Measurements from ENCODE around the gene CRYGN. TPM values are rescaled to one million over a fixed set of nuclear protein-coding genes. Genes with fewer than 3 reads are reported as not detected.
A peak's percentile ranks its signal among the peaks of the same experiment; 100 is the strongest.

Gene CRYGN
- total and polyA plus RNA-seq, 8 donors: not detected

DNA sequence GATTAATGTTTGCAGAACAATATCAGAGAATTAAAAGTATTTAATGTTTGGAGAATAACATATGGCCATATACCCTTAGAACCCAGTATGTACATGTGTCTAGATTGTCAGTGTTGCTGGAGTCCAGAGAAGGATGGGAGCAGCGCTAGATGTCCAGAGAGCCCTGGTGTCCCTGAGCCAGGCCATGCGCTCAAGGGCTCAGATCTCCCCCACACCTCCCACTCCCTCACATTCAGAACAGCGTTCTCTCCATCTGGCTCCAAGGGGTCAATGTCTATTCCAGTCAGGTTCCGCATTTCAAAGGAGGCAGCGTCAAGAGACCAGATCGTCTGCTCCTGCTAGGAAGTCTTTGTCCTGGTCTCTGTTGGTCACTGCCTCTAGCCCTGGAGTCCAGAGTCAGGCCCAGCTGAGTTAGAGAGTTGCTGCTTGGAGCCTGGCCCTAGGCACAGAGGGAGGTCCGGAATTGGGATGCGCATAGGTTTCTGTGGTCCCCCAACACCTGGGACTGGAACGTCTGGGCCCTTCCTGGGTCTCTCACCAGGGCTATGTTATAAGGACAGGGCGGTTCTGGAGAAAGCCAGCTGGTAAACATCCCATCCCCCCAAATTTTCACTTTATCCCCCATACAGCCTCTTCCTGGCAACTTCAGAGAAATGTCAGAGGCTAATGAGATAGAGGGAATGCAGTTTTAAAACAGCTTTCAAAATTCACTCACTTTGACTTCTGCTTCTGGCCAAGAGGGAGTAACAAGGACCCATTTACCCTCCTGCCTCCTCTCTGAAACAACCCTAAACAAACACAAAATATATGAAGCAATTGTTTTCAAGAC lies 23.6 kb downstream of the CRYGN start:
- Histone ChIP-seq H3K4me3 (no peak overlapping the region), H3K4me1 (peaks cover 0 to 12% (median under 1%) of the 10 kb centered on the region in 4 donors), H3K27ac (peak overlapping the region in 2 of 5 donors; percentile 28 to 44), H3K36me3 (no peaks in the 10 kb centered on the region), H3K9me3 (peaks cover 0 to 16% (median 6%) of the 10 kb centered on the region in 4 donors), H3K27me3 (peaks cover 0 to 14% (median 2%) of the 10 kb centered on the region in 3 donors)
- intact Hi-C loops (cut with DNase I; ENCODE audit: low total_unique reads): no loop called here
- TF ChIP-seq POLR2A (IDR thresholded peaks at IDR 0.05) (no peak), POLR2AphosphoS5 (IDR thresholded peaks at IDR 0.05) (no peak), EP300 (IDR thresholded peaks at IDR 0.05) (no peak)
- TF ChIP-seq, protein P1, sequence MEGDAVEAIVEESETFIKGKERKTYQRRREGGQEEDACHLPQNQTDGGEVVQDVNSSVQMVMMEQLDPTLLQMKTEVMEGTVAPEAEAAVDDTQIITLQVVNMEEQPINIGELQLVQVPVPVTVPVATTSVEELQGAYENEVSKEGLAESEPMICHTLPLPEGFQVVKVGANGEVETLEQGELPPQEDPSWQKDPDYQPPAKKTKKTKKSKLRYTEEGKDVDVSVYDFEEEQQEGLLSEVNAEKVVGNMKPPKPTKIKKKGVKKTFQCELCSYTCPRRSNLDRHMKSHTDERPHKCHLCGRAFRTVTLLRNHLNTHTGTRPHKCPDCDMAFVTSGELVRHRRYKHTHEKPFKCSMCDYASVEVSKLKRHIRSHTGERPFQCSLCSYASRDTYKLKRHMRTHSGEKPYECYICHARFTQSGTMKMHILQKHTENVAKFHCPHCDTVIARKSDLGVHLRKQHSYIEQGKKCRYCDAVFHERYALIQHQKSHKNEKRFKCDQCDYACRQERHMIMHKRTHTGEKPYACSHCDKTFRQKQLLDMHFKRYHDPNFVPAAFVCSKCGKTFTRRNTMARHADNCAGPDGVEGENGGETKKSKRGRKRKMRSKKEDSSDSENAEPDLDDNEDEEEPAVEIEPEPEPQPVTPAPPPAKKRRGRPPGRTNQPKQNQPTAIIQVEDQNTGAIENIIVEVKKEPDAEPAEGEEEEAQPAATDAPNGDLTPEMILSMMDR (IDR thresholded peaks at IDR 0.05): no peak
- 65 to 73% (median 69%) methylated on average over 10 of the region's 10 CpGs for WGBS, 5 donors
- no peak for DNase-seq

DNA sequence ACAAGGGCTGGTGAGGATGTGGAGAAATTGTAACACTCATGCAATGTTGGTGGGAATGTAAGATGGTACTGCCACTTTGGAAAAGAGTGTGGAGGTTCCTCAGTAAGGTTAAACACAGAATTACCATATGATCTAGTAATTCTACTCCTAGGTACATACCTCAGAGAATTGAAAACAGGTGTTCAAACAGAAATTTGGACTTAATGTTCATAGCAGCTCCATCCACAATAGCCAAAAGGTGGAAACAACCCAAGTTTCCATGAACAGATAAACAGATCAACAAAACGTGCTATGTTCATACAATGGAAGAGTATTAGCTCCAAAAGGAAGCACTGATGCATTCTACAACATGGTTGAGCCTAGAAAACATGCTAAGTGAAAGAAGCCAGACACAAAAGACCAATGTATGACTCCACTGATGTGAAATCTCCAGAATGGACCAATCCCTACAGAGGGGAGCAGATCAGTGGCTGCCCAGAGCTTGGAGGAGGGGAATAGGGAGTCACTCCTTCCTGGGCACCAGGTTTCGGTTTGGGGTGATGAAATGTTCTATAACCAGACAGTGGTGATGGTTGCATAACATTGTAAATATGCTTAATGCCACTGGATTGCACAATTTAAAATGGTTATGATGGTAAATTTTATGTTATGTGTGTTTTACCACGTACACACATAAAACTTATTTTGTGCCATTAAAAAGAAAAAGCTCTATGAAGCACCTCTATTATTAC lies 24.4 kb downstream of the CRYGN start:
- peaks cover 0 to 22% (median 10%) of the 10 kb centered on the region in 3 donors for H3K27me3 ChIP-seq
- WGBS, 5 donors: 47 to 61% (median 54%) methylated on average over 3 of the region's 3 CpGs
- intact Hi-C loops (cut with DNase I; ENCODE audit: low total_unique reads): no loop called here
- H3K27ac ChIP-seq: peak overlapping the region in 3 of 5 donors; percentile 44 to 58 (median 46)
- no peak for TF ChIP-seq POLR2AphosphoS5 (IDR thresholded peaks at IDR 0.05)
- TF ChIP-seq POLR2A (IDR thresholded peaks at IDR 0.05): no peak
- TF ChIP-seq, protein P1 (IDR thresholded peaks at IDR 0.05): no peak
- TF ChIP-seq EP300 (IDR thresholded peaks at IDR 0.05): no peak
- peaks cover 0 to 16% (median 6%) of the 10 kb centered on the region in 4 donors for H3K9me3 ChIP-seq
- DNase-seq: no peak
- H3K4me3 ChIP-seq: no peak overlapping the region
- peaks cover under 1 to 13% (median 7%) of the 10 kb centered on the region in 4 donors for H3K4me1 ChIP-seq
- H3K36me3 ChIP-seq: no peaks in the 10 kb centered on the region

DNA sequence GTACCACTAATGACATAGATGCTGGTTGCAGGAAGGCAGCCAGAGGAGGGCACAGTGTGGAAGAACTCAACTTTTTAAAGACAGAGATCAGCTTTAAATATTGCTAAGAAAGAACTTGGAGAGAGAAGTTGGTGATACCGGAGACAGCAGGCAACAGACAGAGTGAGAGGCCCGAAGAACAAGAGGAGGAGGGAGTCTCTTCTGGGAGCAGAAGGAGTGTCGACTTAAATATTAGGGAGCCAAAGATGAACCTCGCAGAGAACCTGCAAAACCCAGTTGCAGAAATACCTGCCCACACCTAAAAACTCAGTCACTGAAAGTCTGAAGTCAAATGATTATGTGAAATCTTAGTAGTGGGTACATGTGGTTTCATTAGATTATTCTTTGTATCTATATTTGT lies 26.7 kb downstream of the CRYGN start:
- Histone ChIP-seq H3K27me3 (peaks cover 11 to 45% (median 32%) of the 10 kb centered on the region in 3 donors), H3K4me3 (no peak overlapping the region), H3K27ac (no peak overlapping the region), H3K4me1 (peaks cover 19 to 34% (median 28%) of the 10 kb centered on the region in 4 donors), H3K36me3 (no peaks in the 10 kb centered on the region), H3K9me3 (no peaks in the 10 kb centered on the region)
- WGBS, 5 donors: 84 to 93% (median 87%) methylated on average over 4 of the region's 4 CpGs
- DNase-seq: no peak
- intact Hi-C loops (cut with DNase I; ENCODE audit: low total_unique reads): no loop called here
- TF ChIP-seq, protein P1 (IDR thresholded peaks at IDR 0.05): no peak
- TF ChIP-seq POLR2AphosphoS5 (IDR thresholded peaks at IDR 0.05) (no peak), EP300 (IDR thresholded peaks at IDR 0.05) (no peak), POLR2A (IDR thresholded peaks at IDR 0.05) (no peak)

DNA sequence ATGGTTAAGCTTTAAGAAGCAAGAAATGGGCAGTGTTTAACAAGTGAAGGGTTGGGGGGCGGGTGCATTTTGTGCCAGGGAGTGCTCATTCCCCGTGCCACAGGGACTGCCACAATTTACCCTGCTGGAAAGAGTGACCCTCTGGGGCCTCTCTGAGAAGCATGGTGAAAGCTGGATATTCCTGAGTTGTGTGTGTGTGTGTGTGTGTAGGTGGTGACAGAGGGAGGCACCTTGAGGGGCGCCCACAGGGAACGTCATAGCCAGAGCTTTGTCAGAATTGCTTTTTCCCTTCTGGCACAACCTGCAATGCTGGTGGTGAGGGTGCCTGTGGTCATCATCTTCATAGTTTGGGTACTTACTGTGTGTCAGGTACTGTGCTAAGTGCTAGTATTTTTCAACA lies 27.6 kb downstream of the CRYGN start:
- TF ChIP-seq EP300 (IDR thresholded peaks at IDR 0.05) (no peak), POLR2A (IDR thresholded peaks at IDR 0.05) (no peak), POLR2AphosphoS5 (IDR thresholded peaks at IDR 0.05) (no peak)
- TF ChIP-seq, protein P1 (IDR thresholded peaks at IDR 0.05): no peak
- H3K27ac ChIP-seq: no peak overlapping the region
- intact Hi-C loops (cut with DNase I; ENCODE audit: low total_unique reads): no loop called here
- H3K9me3 ChIP-seq: no peaks in the 10 kb centered on the region
- no peak overlapping the region for H3K4me3 ChIP-seq
- peaks cover 11 to 53% (median 32%) of the 10 kb centered on the region in 3 donors for H3K27me3 ChIP-seq
- no peaks in the 10 kb centered on the region for H3K36me3 ChIP-seq
- peaks cover 19 to 34% (median 28%) of the 10 kb centered on the region in 4 donors for H3K4me1 ChIP-seq
- WGBS, 5 donors: 60 to 80% (median 62%) methylated on average over 4 of the region's 4 CpGs
- no peak for DNase-seq

All from stomach (tissue), 9 donors.